Measurements from ENCODE around the gene AP4M1. TPM values are rescaled to one million over a fixed set of nuclear protein-coding genes. Genes with fewer than 3 reads are reported as not detected.
A peak's percentile ranks its signal among the peaks of the same experiment; 100 is the strongest.

AP4M1 gene
- total and polyA plus RNA-seq, 9 of the 15 experiments (the other 6 are each of a cell fraction or from before 2014, with no cell fraction given), result 1.3 to 30.9 (median 14.1) TPM

DNA sequence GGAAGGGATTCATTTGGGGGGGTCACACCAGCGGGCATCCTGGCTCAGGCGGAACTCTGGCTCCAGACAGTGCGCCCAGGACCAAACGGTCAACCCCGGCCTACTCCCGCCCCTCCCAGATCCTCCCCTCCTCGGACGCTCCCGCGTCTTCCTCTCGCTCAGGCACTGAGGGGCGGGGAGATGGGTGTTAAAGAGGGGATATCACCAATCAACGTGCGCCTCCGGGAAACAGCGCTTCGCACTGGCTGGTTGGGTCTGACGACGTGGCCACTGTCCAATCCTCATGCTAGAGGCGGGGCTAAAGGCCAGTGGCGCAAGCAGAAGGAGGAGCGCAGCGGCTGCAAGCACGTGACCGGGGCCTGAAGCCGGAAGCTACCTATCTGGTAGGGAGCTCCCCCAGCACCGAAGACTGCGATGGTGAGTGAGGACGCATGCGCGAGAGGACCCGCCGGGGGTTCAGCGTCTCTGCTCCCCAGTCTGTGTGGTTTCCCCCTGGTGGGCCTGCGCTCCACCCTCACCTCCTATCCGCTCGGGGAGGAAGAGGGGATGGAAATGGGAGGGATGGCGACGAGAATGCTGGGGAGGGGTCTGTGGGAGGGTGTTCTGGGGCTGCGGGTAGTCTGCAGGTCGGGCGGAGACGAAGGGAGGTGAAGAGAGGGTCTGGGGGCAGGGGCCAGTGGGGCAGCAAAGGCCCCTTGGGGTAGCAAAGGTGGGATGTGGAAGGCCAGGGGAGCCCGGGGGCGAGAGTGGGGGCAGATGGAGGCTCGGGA, 47.3 kb downstream of the AP4M1 start, which contains the start of gene LAMTOR4 (continued):
- TF ChIP-seq NR2C2 (CRISPR knock-in tag; IDR thresholded peaks at IDR 0.05), result no peak
- no peak for TF ChIP-seq NR2C2 (tag; IDR thresholded peaks at IDR 0.05)
- TF ChIP-seq, protein P1, sequence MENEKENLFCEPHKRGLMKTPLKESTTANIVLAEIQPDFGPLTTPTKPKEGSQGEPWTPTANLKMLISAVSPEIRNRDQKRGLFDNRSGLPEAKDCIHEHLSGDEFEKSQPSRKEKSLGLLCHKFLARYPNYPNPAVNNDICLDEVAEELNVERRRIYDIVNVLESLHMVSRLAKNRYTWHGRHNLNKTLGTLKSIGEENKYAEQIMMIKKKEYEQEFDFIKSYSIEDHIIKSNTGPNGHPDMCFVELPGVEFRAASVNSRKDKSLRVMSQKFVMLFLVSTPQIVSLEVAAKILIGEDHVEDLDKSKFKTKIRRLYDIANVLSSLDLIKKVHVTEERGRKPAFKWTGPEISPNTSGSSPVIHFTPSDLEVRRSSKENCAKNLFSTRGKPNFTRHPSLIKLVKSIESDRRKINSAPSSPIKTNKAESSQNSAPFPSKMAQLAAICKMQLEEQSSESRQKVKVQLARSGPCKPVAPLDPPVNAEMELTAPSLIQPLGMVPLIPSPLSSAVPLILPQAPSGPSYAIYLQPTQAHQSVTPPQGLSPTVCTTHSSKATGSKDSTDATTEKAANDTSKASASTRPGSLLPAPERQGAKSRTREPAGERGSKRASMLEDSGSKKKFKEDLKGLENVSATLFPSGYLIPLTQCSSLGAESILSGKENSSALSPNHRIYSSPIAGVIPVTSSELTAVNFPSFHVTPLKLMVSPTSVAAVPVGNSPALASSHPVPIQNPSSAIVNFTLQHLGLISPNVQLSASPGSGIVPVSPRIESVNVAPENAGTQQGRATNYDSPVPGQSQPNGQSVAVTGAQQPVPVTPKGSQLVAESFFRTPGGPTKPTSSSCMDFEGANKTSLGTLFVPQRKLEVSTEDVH (IDR thresholded peaks at IDR 0.05; ENCODE audit: low read depth, partially characterized antibody), result peak; percentile 82
- no peak for TF ChIP-seq PRPF4 (IDR thresholded peaks at IDR 0.05; ENCODE audit: insufficient read depth, low read depth, low read length, poor library complexity, severe bottlenecking)
- peak; percentile 99 for TF ChIP-seq NEUROD1 (IDR thresholded peaks at IDR 0.05; ENCODE audit: borderline replicate concordance, low read depth, low read length, partially characterized antibody)
- TF ChIP-seq, protein P2, sequence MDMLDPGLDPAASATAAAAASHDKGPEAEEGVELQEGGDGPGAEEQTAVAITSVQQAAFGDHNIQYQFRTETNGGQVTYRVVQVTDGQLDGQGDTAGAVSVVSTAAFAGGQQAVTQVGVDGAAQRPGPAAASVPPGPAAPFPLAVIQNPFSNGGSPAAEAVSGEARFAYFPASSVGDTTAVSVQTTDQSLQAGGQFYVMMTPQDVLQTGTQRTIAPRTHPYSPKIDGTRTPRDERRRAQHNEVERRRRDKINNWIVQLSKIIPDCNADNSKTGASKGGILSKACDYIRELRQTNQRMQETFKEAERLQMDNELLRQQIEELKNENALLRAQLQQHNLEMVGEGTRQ (CRISPR knock-in tag; IDR thresholded peaks at IDR 0.05), result peak; percentile 97
- TF ChIP-seq ZNF445 (CRISPR knock-in tag; IDR thresholded peaks at IDR 0.05; ENCODE audit: low read depth), result peak; percentile 63; the same call in 1 of the 2 replicates
- TF ChIP-seq DPF2 (IDR thresholded peaks at IDR 0.05), result peak; percentile 16; the same call in 1 of the 2 replicates
- peak in 1 of 2 experiments; percentile 82; a peak in 2 of 4 replicates for TF ChIP-seq FOXK2 (conservative IDR thresholded peaks at IDR 0.05 in 1 of 2, IDR thresholded peaks at IDR 0.05 in 1 of 2; ENCODE audit: low read depth in 2 of 2)
- TF ChIP-seq, protein P3, sequence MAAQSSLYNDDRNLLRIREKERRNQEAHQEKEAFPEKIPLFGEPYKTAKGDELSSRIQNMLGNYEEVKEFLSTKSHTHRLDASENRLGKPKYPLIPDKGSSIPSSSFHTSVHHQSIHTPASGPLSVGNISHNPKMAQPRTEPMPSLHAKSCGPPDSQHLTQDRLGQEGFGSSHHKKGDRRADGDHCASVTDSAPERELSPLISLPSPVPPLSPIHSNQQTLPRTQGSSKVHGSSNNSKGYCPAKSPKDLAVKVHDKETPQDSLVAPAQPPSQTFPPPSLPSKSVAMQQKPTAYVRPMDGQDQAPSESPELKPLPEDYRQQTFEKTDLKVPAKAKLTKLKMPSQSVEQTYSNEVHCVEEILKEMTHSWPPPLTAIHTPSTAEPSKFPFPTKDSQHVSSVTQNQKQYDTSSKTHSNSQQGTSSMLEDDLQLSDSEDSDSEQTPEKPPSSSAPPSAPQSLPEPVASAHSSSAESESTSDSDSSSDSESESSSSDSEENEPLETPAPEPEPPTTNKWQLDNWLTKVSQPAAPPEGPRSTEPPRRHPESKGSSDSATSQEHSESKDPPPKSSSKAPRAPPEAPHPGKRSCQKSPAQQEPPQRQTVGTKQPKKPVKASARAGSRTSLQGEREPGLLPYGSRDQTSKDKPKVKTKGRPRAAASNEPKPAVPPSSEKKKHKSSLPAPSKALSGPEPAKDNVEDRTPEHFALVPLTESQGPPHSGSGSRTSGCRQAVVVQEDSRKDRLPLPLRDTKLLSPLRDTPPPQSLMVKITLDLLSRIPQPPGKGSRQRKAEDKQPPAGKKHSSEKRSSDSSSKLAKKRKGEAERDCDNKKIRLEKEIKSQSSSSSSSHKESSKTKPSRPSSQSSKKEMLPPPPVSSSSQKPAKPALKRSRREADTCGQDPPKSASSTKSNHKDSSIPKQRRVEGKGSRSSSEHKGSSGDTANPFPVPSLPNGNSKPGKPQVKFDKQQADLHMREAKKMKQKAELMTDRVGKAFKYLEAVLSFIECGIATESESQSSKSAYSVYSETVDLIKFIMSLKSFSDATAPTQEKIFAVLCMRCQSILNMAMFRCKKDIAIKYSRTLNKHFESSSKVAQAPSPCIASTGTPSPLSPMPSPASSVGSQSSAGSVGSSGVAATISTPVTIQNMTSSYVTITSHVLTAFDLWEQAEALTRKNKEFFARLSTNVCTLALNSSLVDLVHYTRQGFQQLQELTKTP (IDR thresholded peaks at IDR 0.05; ENCODE audit: low read depth in 1 of 2, partially characterized antibody in 2 of 2), result peak in 1 of 2 experiments; percentile 37
- peak; percentile 20 for TF ChIP-seq RBBP5 (IDR thresholded peaks at IDR 0.05; ENCODE audit: borderline replicate concordance, insufficient read depth, low read length, poor library complexity, severe bottlenecking)
- peak; percentile 31; the same call in 1 of the 2 replicates for TF ChIP-seq ZNF76 (CRISPR knock-in tag; IDR thresholded peaks at IDR 0.05; ENCODE audit: borderline replicate concordance)
- TF ChIP-seq ZNF146 (CRISPR knock-in tag; IDR thresholded peaks at IDR 0.05; ENCODE audit: unreplicated experiment), result no peak
- no peak for TF ChIP-seq FOXA1 (IDR thresholded peaks at IDR 0.05; ENCODE audit: borderline replicate concordance)
- no peak for TF ChIP-seq DNMT1 (IDR thresholded peaks at IDR 0.05)
- no peak for TF ChIP-seq ZNF134 (CRISPR knock-in tag; conservative IDR thresholded peaks at IDR 0.05)
- peak; percentile 95 to 96 for TF ChIP-seq NRF1 (conservative IDR thresholded peaks at IDR 0.05 in 1 of 2, IDR thresholded peaks at IDR 0.05 in 1 of 2)

Data from K562 (cell line).